Caco-2 (cell line): ENCODE data around the gene RAPGEF3. TPM values are rescaled to one million over a fixed set of nuclear protein-coding genes. Genes with fewer than 3 reads are reported as not detected.
A peak's percentile ranks its signal among the peaks of the same experiment; 100 is the strongest.

Source experiments
- BruUV-seq: library from RNA; stranded (reverse); fragments of 400-500 nt; replicated peaks from 2 replicates; lab custom pipeline; 2021; lab: Mats Ljungman, UMichigan
- CTCF ChIA-PET: fragments of 300-600 bp; sonication (Branson Sonifier 250); formaldehyde crosslinking; loops from one replicate; lab custom pipeline; 2022; ENCODE audit warnings: antibody characterized with exemption; lab: Charles Lee
- POLR2A ChIA-PET: fragments of 300-600 bp; sonication (Branson Sonifier 250); formaldehyde crosslinking; loops from one replicate; lab custom pipeline; 2022; ENCODE audit warnings: antibody characterized with exemption; lab: Charles Lee
- DNase-seq, 2 experiments: peaks; one replicate each; pipeline versions ENCODE4 v3.0.0 to v3.0.0-alpha.2; 2020 to 2022
- H3K27me3 ChIP-seq: replicated peaks from 2 replicates; pipeline ENCODE4 v1.6.0; 2011; ENCODE audit warnings: low read length; ENCODE audit not compliant: control insufficient read depth, insufficient read depth
- H3K36me3 ChIP-seq: 2 replicates; pipeline ENCODE4 v1.5.1; 2011; ENCODE audit warnings: low read length; ENCODE audit not compliant: control insufficient read depth, insufficient read depth
- H3K4me1 ChIP-seq: fragments of 250-450 bp; sonication (Bioruptor Pico); 2 replicates; pipeline ENCODE4 v1.5.1; 2020; ENCODE audit warnings: mild to moderate bottlenecking
- H3K4me3 ChIP-seq: 2 replicates; pipeline ENCODE4 v1.5.1; 2011; ENCODE audit warnings: low read depth, mild to moderate bottlenecking, control low read depth, low read length
- H3K9me3 ChIP-seq: fragments of 250-450 bp; sonication (Bioruptor Pico); 2 replicates; pipeline ENCODE4 v1.5.1; 2020; ENCODE audit warnings: mild to moderate bottlenecking, moderate library complexity
- H3K27ac Mint-ChIP-seq: one replicate; pipeline ENCODE4 v1.8.0; 2022; ENCODE audit warnings: mixed read lengths; ENCODE audit not compliant: unreplicated experiment
- H3K27me3 Mint-ChIP-seq: one replicate; pipeline ENCODE4 v1.8.0; 2022; ENCODE audit warnings: mixed read lengths; ENCODE audit not compliant: insufficient read depth, unreplicated experiment
- H3K36me3 Mint-ChIP-seq: one replicate; pipeline ENCODE4 v1.8.0; 2022; ENCODE audit warnings: mild to moderate bottlenecking, mixed read lengths; ENCODE audit not compliant: insufficient read depth, unreplicated experiment
- H3K4me1 Mint-ChIP-seq: one replicate; pipeline ENCODE4 v1.8.0; 2022; ENCODE audit warnings: low read depth, mixed read lengths; ENCODE audit not compliant: unreplicated experiment
- H3K4me3 Mint-ChIP-seq: one replicate; pipeline ENCODE4 v1.8.0; 2022; ENCODE audit warnings: mild to moderate bottlenecking, moderate library complexity, mixed read lengths; ENCODE audit not compliant: unreplicated experiment
- H3K9me3 Mint-ChIP-seq: one replicate; pipeline ENCODE4 v1.8.0; 2022; ENCODE audit warnings: mixed read lengths; ENCODE audit not compliant: unreplicated experiment
- CTCF ChIP-seq, 2 experiments: fragments of 200-600 bp in 1 of 2; IDR thresholded peaks; 1 replicate in 1 of 2; 2 replicates in 1 of 2; pipeline versions ENCODE4 v1.5.1 to v1.8.0; 2011 to 2022; ENCODE audit warnings: antibody characterized with exemption in 1 of 2, control low read depth in 1 of 2, inconsistent platforms in 1 of 2, low read depth in 1 of 2, low read length in 1 of 2, mild to moderate bottlenecking in 1 of 2, moderate library complexity in 1 of 2; ENCODE audit not compliant: insufficient read depth in 1 of 2, severe bottlenecking in 1 of 2, unreplicated experiment in 1 of 2
- intact Hi-C: fragments of 100-400 bp; cut with micrococcal nuclease; formaldehyde crosslinking; loops from one replicate; pipeline ENCODE4 v1.10.0; 2022; ENCODE audit not compliant: unreplicated experiment
- total RNA-seq: library from RNA; stranded (reverse); gene quantifications from 2 replicates; pipeline ENCODE4 v1.2.3, GENCODE V29; 2022

The RAPGEF3 gene
- total RNA-seq, 1 experiment from 2014 or later = 1.2 TPM

GRCh38 chr12:47773858-47774580 is 15.3 kb upstream of the RAPGEF3 start:
- no peaks in the 10 kb centered on the region for H3K27me3 ChIP-seq
- intact Hi-C loops = loop anchor here (2.0 kb wide), 1 partner anchor 15 kb away; the partner anchor contains the start of gene RAPGEF3
- peaks cover 28% of the 10 kb centered on the region for H3K4me1 ChIP-seq
- ChIA-PET POLR2A (no interaction called here), CTCF (interaction anchor here (12.0 kb wide), 1 partner anchor 31 kb away, joined by 171 read pairs; no protein-coding TSS in a partner anchor)
- no peak for DNase-seq
- H3K9me3 Mint-ChIP-seq = no peaks in the 10 kb centered on the region
- peaks cover 25% of the 10 kb centered on the region for H3K4me1 Mint-ChIP-seq
- peak overlapping the region; percentile 94 for H3K27ac Mint-ChIP-seq
- peaks cover 25% of the 10 kb centered on the region for H3K36me3 Mint-ChIP-seq
- H3K27me3 Mint-ChIP-seq = no peaks in the 10 kb centered on the region
- TF ChIP-seq CTCF (IDR thresholded peaks at IDR 0.05; ENCODE audit: insufficient read depth in 1 of 2, low read depth in 1 of 2, low read length in 1 of 2, severe bottlenecking in 1 of 2, unreplicated experiment in 1 of 2) = no peak
- peak overlapping the region; percentile 68 for H3K4me3 ChIP-seq
- H3K9me3 ChIP-seq = no peaks in the 10 kb centered on the region
- no peaks in the 10 kb centered on the region for H3K36me3 ChIP-seq
- peak overlapping the region; percentile 94 for H3K4me3 Mint-ChIP-seq
- TSS peak; percentile 68 for BruUV-seq

GRCh38 chr12:47773062-47773857 is 14.6 kb upstream of the RAPGEF3 start, which contains the start of gene SLC48A1:
SLC48A1 (plus strand) TSS chr12:47773238; CDS start chr12:47773305, 67 bp downstream.
- peak; percentile 80 to 94 for DNase-seq
- peak within 1 kb of the TSS; percentile 94 for H3K4me3 Mint-ChIP-seq
- H3K27me3 ChIP-seq = no peaks in the 10 kb centered on the region
- no TSS peak for BruUV-seq
- H3K4me1 ChIP-seq = peaks cover 34% of the 10 kb centered on the region
- TF ChIP-seq CTCF (IDR thresholded peaks at IDR 0.05; ENCODE audit: insufficient read depth in 1 of 2, low read depth in 1 of 2, low read length in 1 of 2, severe bottlenecking in 1 of 2, unreplicated experiment in 1 of 2) = peak; percentile 11 to 38
- CTCF ChIA-PET = interaction anchor here (0.5 to 12.0 kb wide), 11 partner anchors 9 to 321 kb away, joined by 3 to 171 read pairs (median 4); partner anchors contain the start of genes RAPGEF3 and VDR
- POLR2A ChIA-PET = interaction anchor here (0.7 kb wide), 1 partner anchor 59 kb away, joined by 4 read pairs; no protein-coding TSS in a partner anchor
- H3K9me3 Mint-ChIP-seq = no peaks in the 10 kb centered on the region
- no peaks in the 10 kb centered on the region for H3K9me3 ChIP-seq
- H3K27ac Mint-ChIP-seq = peak within 1 kb of the TSS; percentile 94
- no peaks in the 10 kb centered on the region for H3K27me3 Mint-ChIP-seq
- intact Hi-C loops = loop anchor here (2.0 kb wide), 1 partner anchor 14 kb away; the partner anchor contains the start of gene RAPGEF3
- H3K36me3 Mint-ChIP-seq = peaks cover 22% of the 10 kb centered on the region
- peaks cover 25% of the 10 kb centered on the region for H3K4me1 Mint-ChIP-seq
- peak within 1 kb of the TSS; percentile 68 for H3K4me3 ChIP-seq
- no peaks in the 10 kb centered on the region for H3K36me3 ChIP-seq

- intact Hi-C loops = loop anchor here (2.0 kb wide), 1 partner anchor 14 kb away; the partner anchor contains the start of gene RAPGEF3
- H3K27me3 ChIP-seq = no peaks in the 10 kb centered on the region
- no TSS peak for BruUV-seq
- peak overlapping the region; percentile 68 for H3K4me3 ChIP-seq
- no peak for TF ChIP-seq CTCF (IDR thresholded peaks at IDR 0.05; ENCODE audit: insufficient read depth in 1 of 2, low read depth in 1 of 2, low read length in 1 of 2, severe bottlenecking in 1 of 2, unreplicated experiment in 1 of 2)
- H3K36me3 ChIP-seq = no peaks in the 10 kb centered on the region
- peaks cover 16% of the 10 kb centered on the region for H3K36me3 Mint-ChIP-seq
- H3K4me1 ChIP-seq = peaks cover 40% of the 10 kb centered on the region
- H3K9me3 ChIP-seq = no peaks in the 10 kb centered on the region
- ChIA-PET CTCF (interaction anchor here (0.5 to 12.0 kb wide), 9 partner anchors 11 to 321 kb away, joined by 3 to 171 read pairs (median 4); partner anchors contain the start of genes RAPGEF3 and VDR), POLR2A (interaction anchor here (0.7 kb wide), 1 partner anchor 59 kb away, joined by 4 read pairs; no protein-coding TSS in a partner anchor)
- H3K4me1 Mint-ChIP-seq = peaks cover 25% of the 10 kb centered on the region
- no peak for DNase-seq
- no peaks in the 10 kb centered on the region for H3K9me3 Mint-ChIP-seq
- H3K4me3 Mint-ChIP-seq = peak overlapping the region; percentile 94
- H3K27me3 Mint-ChIP-seq = no peaks in the 10 kb centered on the region
- peak overlapping the region; percentile 92 for H3K27ac Mint-ChIP-seq
Measured at GRCh38 chr12:47772738-47773061, 14.0 kb upstream of the RAPGEF3 start.
